ENCODE results near the gene NRTN.

Gene NRTN

DNA sequence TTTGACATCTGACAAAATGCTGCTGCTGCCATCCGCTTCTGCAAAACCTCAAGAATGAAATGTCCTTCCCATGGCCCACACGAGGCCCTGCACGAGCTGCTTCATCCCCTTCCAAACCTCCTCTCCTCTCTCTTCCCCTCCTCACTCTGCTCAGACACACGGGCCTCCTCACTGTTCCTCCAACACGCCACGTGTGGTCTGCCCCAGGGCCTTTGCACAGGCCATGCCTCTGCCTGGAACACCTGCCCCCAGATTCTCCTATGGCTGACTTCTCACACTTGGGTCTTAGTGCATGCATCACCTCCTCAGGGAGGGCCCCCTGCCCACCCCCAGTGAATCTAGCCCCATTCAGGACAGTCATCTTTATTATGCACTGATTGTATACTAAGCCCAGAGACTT, 15.9 kb downstream of the NRTN start:
- Histone ChIP-seq H3K4me3 (ENCODE audit: low read length, poor library complexity, severe bottlenecking) (no peak overlapping the region), H3K9ac (ENCODE audit: low read depth, low read length, poor library complexity, severe bottlenecking) (no peak overlapping the region), H2AFZ (ENCODE audit: low read length) (no peak overlapping the region), H3K36me3 (ENCODE audit: insufficient read depth, low read length) (no peaks in the 10 kb centered on the region), H3K4me1 (ENCODE audit: insufficient read depth, low read length, poor library complexity, severe bottlenecking) (no peaks in the 10 kb centered on the region), H4K20me1 (ENCODE audit: insufficient read depth, low read length, poor library complexity, severe bottlenecking) (no peaks in the 10 kb centered on the region), H3K9me3 (ENCODE audit: insufficient read depth, low read depth, low read length) (no peaks in the 10 kb centered on the region), H3K79me2 (ENCODE audit: insufficient read depth, low read length) (no peaks in the 10 kb centered on the region), H3K9me2 (replicated peaks; ENCODE audit: low read depth, low read length) (no peaks in the 10 kb centered on the region), H3K4me2 (ENCODE audit: low read depth, low read length, poor library complexity, severe bottlenecking) (no peak overlapping the region), H3F3A (ENCODE audit: low read depth) (no peaks in the 10 kb centered on the region), H3K27me3 (ENCODE audit: insufficient read depth, low read length, poor library complexity, severe bottlenecking) (no peaks in the 10 kb centered on the region)
- TF ChIP-seq, protein P1, sequence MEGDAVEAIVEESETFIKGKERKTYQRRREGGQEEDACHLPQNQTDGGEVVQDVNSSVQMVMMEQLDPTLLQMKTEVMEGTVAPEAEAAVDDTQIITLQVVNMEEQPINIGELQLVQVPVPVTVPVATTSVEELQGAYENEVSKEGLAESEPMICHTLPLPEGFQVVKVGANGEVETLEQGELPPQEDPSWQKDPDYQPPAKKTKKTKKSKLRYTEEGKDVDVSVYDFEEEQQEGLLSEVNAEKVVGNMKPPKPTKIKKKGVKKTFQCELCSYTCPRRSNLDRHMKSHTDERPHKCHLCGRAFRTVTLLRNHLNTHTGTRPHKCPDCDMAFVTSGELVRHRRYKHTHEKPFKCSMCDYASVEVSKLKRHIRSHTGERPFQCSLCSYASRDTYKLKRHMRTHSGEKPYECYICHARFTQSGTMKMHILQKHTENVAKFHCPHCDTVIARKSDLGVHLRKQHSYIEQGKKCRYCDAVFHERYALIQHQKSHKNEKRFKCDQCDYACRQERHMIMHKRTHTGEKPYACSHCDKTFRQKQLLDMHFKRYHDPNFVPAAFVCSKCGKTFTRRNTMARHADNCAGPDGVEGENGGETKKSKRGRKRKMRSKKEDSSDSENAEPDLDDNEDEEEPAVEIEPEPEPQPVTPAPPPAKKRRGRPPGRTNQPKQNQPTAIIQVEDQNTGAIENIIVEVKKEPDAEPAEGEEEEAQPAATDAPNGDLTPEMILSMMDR (conservative IDR thresholded peaks at IDR 0.05; ENCODE audit: low read length): no peak
- no peak for TF ChIP-seq EZH2phosphoT487 (IDR thresholded peaks at IDR 0.05; ENCODE audit: borderline replicate concordance)

DNA sequence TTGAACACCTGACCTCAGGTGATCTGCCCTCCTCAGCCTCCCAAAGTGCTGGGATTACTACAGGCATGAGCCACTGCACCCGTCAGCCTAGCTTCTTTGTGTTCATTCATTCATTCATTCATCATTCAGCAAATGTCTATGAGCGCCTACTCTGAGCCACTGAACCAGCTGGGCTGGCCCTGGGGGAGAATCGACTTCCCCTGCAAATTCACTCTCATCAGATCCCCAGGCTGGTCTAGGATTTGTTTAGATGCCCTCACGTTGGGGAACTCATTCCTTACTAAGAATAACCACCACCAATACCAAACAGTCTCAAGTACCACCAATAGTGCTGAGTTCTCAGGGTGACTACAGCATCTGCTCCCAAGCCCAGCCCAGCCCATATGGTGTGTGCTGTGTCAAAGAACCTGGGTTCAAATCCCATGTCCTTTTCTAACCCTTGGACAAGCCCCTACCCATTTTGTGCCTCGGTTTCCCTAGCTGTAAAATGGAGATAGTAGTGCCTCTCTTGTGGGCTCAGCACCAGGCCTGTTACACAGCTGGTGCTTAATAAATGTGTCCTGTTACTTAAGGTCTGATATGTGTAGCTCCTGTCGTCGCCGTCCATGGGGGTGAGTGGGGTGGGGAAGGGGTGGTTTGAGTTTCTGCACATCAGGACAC, 16.8 kb downstream of the NRTN start:
- Histone ChIP-seq H3K27me3 (ENCODE audit: insufficient read depth, low read length, poor library complexity, severe bottlenecking) (no peaks in the 10 kb centered on the region), H2AFZ (ENCODE audit: low read length) (no peak overlapping the region), H3K9ac (ENCODE audit: low read depth, low read length, poor library complexity, severe bottlenecking) (no peak overlapping the region), H3K9me2 (replicated peaks; ENCODE audit: low read depth, low read length) (no peaks in the 10 kb centered on the region), H3K4me3 (ENCODE audit: low read length, poor library complexity, severe bottlenecking) (no peak overlapping the region), H3K9me3 (ENCODE audit: insufficient read depth, low read depth, low read length) (no peaks in the 10 kb centered on the region), H3K4me2 (ENCODE audit: low read depth, low read length, poor library complexity, severe bottlenecking) (no peak overlapping the region), H3K36me3 (ENCODE audit: insufficient read depth, low read length) (no peaks in the 10 kb centered on the region), H4K20me1 (ENCODE audit: insufficient read depth, low read length, poor library complexity, severe bottlenecking) (no peaks in the 10 kb centered on the region), H3F3A (ENCODE audit: low read depth) (no peaks in the 10 kb centered on the region), H3K4me1 (ENCODE audit: insufficient read depth, low read length, poor library complexity, severe bottlenecking) (peaks cover 5% of the 10 kb centered on the region), H3K79me2 (ENCODE audit: insufficient read depth, low read length) (no peaks in the 10 kb centered on the region)
- no peak for TF ChIP-seq EZH2phosphoT487 (IDR thresholded peaks at IDR 0.05; ENCODE audit: borderline replicate concordance)
- TF ChIP-seq, protein P1 (conservative IDR thresholded peaks at IDR 0.05; ENCODE audit: low read length): no peak

DNA sequence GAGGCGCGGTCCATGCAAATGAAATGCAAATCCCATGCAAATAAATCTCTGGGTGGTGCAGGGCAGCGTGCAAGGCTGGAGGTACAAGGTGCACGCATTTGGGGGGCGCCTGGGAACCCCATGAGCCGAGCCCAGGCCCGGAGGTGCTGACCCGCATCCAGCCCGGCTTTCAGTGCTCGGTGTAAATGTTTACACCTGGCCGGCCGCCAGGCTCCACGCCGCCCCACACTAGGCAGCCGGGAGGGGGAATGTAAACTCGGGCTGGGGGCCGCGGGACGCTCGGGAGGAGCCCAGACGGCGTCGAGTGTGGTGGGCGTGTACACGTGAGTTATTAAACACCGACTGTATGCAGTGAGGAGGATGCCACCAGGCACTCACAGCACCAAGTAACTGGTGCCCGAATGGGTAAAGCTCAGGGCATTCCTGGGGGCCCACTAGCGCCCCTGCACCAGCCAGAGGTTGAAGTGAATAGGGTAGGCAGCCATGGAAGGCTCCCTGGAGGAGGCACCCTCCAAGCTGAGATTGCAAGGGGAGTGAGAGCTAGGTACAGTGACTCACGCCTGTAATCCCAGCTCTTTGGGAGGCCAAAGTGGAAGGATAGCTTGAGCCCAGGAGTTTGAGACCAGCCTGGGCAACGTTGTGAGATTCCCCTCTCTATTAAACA, 17.4 kb downstream of the NRTN start:
- Histone ChIP-seq H3K9me3 (ENCODE audit: insufficient read depth, low read depth, low read length) (no peaks in the 10 kb centered on the region), H3K9ac (ENCODE audit: low read depth, low read length, poor library complexity, severe bottlenecking) (no peak overlapping the region), H3K9me2 (replicated peaks; ENCODE audit: low read depth, low read length) (no peaks in the 10 kb centered on the region), H3K79me2 (ENCODE audit: insufficient read depth, low read length) (no peaks in the 10 kb centered on the region), H3K4me3 (ENCODE audit: low read length, poor library complexity, severe bottlenecking) (no peak overlapping the region), H3K27me3 (ENCODE audit: insufficient read depth, low read length, poor library complexity, severe bottlenecking) (no peaks in the 10 kb centered on the region), H4K20me1 (ENCODE audit: insufficient read depth, low read length, poor library complexity, severe bottlenecking) (no peaks in the 10 kb centered on the region), H2AFZ (ENCODE audit: low read length) (no peak overlapping the region), H3F3A (ENCODE audit: low read depth) (no peaks in the 10 kb centered on the region), H3K4me1 (ENCODE audit: insufficient read depth, low read length, poor library complexity, severe bottlenecking) (peaks cover 10% of the 10 kb centered on the region), H3K4me2 (ENCODE audit: low read depth, low read length, poor library complexity, severe bottlenecking) (no peak overlapping the region), H3K36me3 (ENCODE audit: insufficient read depth, low read length) (no peaks in the 10 kb centered on the region)
- TF ChIP-seq EZH2phosphoT487 (IDR thresholded peaks at IDR 0.05; ENCODE audit: borderline replicate concordance): no peak
- TF ChIP-seq, protein P1 (conservative IDR thresholded peaks at IDR 0.05; ENCODE audit: low read length): no peak
